HepG2 (cell line): ENCODE results near the gene GREM2. TPM values are rescaled to one million over a fixed set of nuclear protein-coding genes. Genes with fewer than 3 reads are reported as not detected.

Experiments
- ATAC-seq: fragments of 200-7000 bp; cut with Tn5 transposase; 3 replicates; pipeline ENCODE4 v1.9.1; 2020; ENCODE audit warnings: mild to moderate bottlenecking, moderate library complexity
- BruUV-seq: library from RNA; stranded (reverse); fragments of 400-500 nt; replicated peaks from 2 replicates; lab custom pipeline; 2021; lab: Mats Ljungman, UMichigan
- CTCF ChIA-PET: fragments of 300-600 bp; formaldehyde crosslinking; extraction: SDS; loops from one replicate; lab custom pipeline; 2021; ENCODE audit warnings: low total read pairs, inconsistent platforms, low intra/inter-chr PET ratio; lab: Yijun Ruan, JAX
- POLR2A ChIA-PET: fragments of 350-600 bp; sonication (Branson Sonifier 250); formaldehyde crosslinking; loops from one replicate; lab custom pipeline; 2020; ENCODE audit warnings: antibody characterized with exemption, inconsistent platforms; lab: Yijun Ruan, JAX
- DNase-seq: peaks from one replicate; pipeline ENCODE4 v3.0.0-alpha.2; 2015; ENCODE audit warnings: low spot score
- FAIRE-seq: peaks from 3 replicates; lab custom pipeline; 2011; peaks lifted over from hg19 to GRCh38; lab: Jason Lieb, UNC
- H2AFZ ChIP-seq: one replicate; pipeline ENCODE4 v1.6.1; 2011; ENCODE audit warnings: low read length, inconsistent platforms
- H3K27ac ChIP-seq: fragments of 300-600 bp; 3 replicates; pipeline ENCODE4 v1.8.0; 2011; ENCODE audit warnings: mixed run types, mild to moderate bottlenecking, mixed read lengths, low read length, inconsistent platforms; ENCODE audit not compliant: insufficient read depth; ENCODE audit errors: extremely low read length
- H3K27me3 ChIP-seq, 2 experiments: fragments of 200-600 bp in 1 of 2; 2 replicates in 1 of 2; 3 replicates in 1 of 2; pipeline versions ENCODE4 v1.6.0 to v1.8.0; 2011; ENCODE audit warnings: low read length in 2 of 2, mild to moderate bottlenecking in 2 of 2, moderate library complexity in 2 of 2, inconsistent platforms in 1 of 2; ENCODE audit not compliant: insufficient read depth in 2 of 2, control insufficient read depth in 1 of 2
- H3K36me3 ChIP-seq, 2 experiments: fragments of 200-600 bp in 1 of 2; replicated peaks in 1 of 2; 2 replicates in 1 of 2; 3 replicates in 1 of 2; pipeline versions ENCODE4 v1.5.1 to v1.8.0; 2011; ENCODE audit warnings: low read length in 2 of 2, inconsistent platforms in 1 of 2; ENCODE audit not compliant: insufficient read depth in 2 of 2, control insufficient read depth in 1 of 2
- H3K4me1 ChIP-seq: 2 replicates; pipeline ENCODE4 v1.5.1; 2012; ENCODE audit warnings: low read length, inconsistent platforms; ENCODE audit not compliant: insufficient read depth
- H3K4me2 ChIP-seq: 2 replicates; pipeline ENCODE4 v1.6.0; 2011; ENCODE audit warnings: low read depth, low read length, inconsistent platforms
- H3K4me3 ChIP-seq, 3 experiments: fragments of 200-600 bp in 1 of 3; sonication (generic), shearing (Covaris generic) in 1 of 3; replicated peaks in 1 of 3; 2 replicates each; pipeline ENCODE4 v1.5.1; 2011 to 2016; ENCODE audit warnings: low read length in 3 of 3, inconsistent platforms in 2 of 3, low read depth in 2 of 3, mild to moderate bottlenecking in 2 of 3, control low read depth in 1 of 3, mixed read lengths in 1 of 3; ENCODE audit not compliant: insufficient read depth in 1 of 3
- H3K79me2 ChIP-seq: one replicate; pipeline ENCODE4 v1.6.1; 2011; ENCODE audit warnings: low read length, inconsistent platforms; ENCODE audit not compliant: insufficient read depth
- H3K9ac ChIP-seq: 2 replicates; pipeline ENCODE4 v1.6.0; 2011; ENCODE audit warnings: mild to moderate bottlenecking, low read depth, low read length, inconsistent platforms; ENCODE audit not compliant: insufficient read depth
- H3K9me3 ChIP-seq: 2 replicates; pipeline ENCODE4 v1.5.1; 2012; ENCODE audit warnings: mild to moderate bottlenecking, low read length
- H4K20me1 ChIP-seq: 2 replicates; pipeline ENCODE4 v1.6.0; 2011; ENCODE audit warnings: inconsistent platforms, mild to moderate bottlenecking, low read length, moderate library complexity; ENCODE audit not compliant: insufficient read depth
- AHDC1 ChIP-seq: sonication (generic); formaldehyde crosslinking; IDR thresholded peaks from 2 replicates; pipeline ENCODE4 v1.5.1; 2020; ENCODE audit warnings: mild to moderate bottlenecking, missing genetic modification reagents, borderline replicate concordance
- ARID5B ChIP-seq: IDR thresholded peaks from 2 replicates; pipeline ENCODE4 v1.4.0; 2020; ENCODE audit warnings: mild to moderate bottlenecking, missing genetic modification reagents
- HMG20A ChIP-seq: IDR thresholded peaks from 2 replicates; pipeline ENCODE4 v1.6.1; 2016; ENCODE audit warnings: borderline replicate concordance
- HNF4A ChIP-seq: sonication (generic); formaldehyde crosslinking; IDR thresholded peaks from 2 replicates; pipeline ENCODE4 v1.4.0; 2020; ENCODE audit warnings: missing genetic modification reagents
- SOX6 ChIP-seq, 2 experiments: fragments of 450-650 bp in 1 of 2; sonication (generic) in 1 of 2; formaldehyde crosslinking in 1 of 2; IDR thresholded peaks; 2 replicates each; pipeline versions ENCODE4 v1.4.0 to v1.6.1; 2017 to 2020; ENCODE audit warnings: antibody characterized with exemption in 1 of 2, mild to moderate bottlenecking in 1 of 2, missing genetic modification reagents in 1 of 2
- ZFP1 ChIP-seq: IDR thresholded peaks from 2 replicates; pipeline ENCODE4 v1.6.1; 2016
- ZNF10 ChIP-seq: sonication (generic); formaldehyde crosslinking; IDR thresholded peaks from 2 replicates; pipeline ENCODE4 v1.4.0; 2020; ENCODE audit warnings: mild to moderate bottlenecking, low read depth, missing genetic modification reagents, borderline replicate concordance
- ZNF317 ChIP-seq: sonication (generic); formaldehyde crosslinking; IDR thresholded peaks from 2 replicates; pipeline ENCODE4 v1.5.0; 2020; ENCODE audit warnings: mild to moderate bottlenecking, missing genetic modification reagents
- ZNF670 ChIP-seq: sonication (generic); formaldehyde crosslinking; IDR thresholded peaks from 2 replicates; pipeline ENCODE4 v1.8.0; 2022; ENCODE audit warnings: mild to moderate bottlenecking, missing genetic modification reagents, borderline replicate concordance
- WGBS: methylation state at CpG from one replicate; pipeline ENCODE4 v1.1.6; 2017; ENCODE audit warnings: low lambda C conversion rate; 5-methylcytosine and 5-hydroxymethylcytosine counted together
- in situ Hi-C: cut with HindIII; loops from 2 replicates; pipeline ENCODE4 v1.10.0; 2017; ENCODE audit warnings: low pct_unique_long_range_greater_than_20kb; ENCODE audit not compliant: extremely low pct_ligation_motif_present
- intact Hi-C: fragments of 100-400 bp; cut with micrococcal nuclease; formaldehyde crosslinking; loops from one replicate; pipeline ENCODE4 v1.10.0; 2022; ENCODE audit not compliant: unreplicated experiment
- polyA plus RNA-seq, 8 experiments: library from polyadenylated mRNA; depleted of rRNA in 3 of 8; stranded (reverse) in 7 of 8; unstranded in 1 of 8; fragments of >200 nt; fragmentation: Illumina TruSeq in 4 of 8; extraction: Trizol in 4 of 8; gene quantifications; 2 replicates each; pipeline versions ENCODE4 v1.2.1 to v1.2.3, GENCODE V29; 2011 to 2016; ENCODE audit warnings: low read depth in 4 of 8, missing spikeins in 1 of 8, mixed read lengths in 1 of 8; ENCODE audit not compliant: insufficient read depth in 1 of 8
- total RNA-seq, 5 experiments: library from RNA; depleted of rRNA; stranded (reverse); fragments of >200 nt; fragmentation: Illumina TruSeq; extraction: Trizol; gene quantifications; 2 replicates each; pipeline ENCODE4 v1.2.3, GENCODE V29; 2016; ENCODE audit warnings: low read depth in 1 of 5

Gene GREM2
- total and polyA plus RNA-seq, 2 of the 13 experiments (the other 11 are each of a cell fraction or from before 2014, with no cell fraction given), result 0.07 TPM; not detected in 1

- Histone ChIP-seq H3K27me3 (no peaks in the 10 kb centered on the region), H3K27ac (peak overlapping the region; percentile 88), H3K4me2 (peak overlapping the region; percentile 93), H3K4me3 (peak overlapping the region in 1 of 3 experiments; percentile 23; a peak in 1 of 6 replicates), H3K9ac (no peak overlapping the region), H4K20me1 (no peaks in the 10 kb centered on the region), H2AFZ (no peak overlapping the region), H3K9me3 (no peaks in the 10 kb centered on the region), H3K79me2 (no peaks in the 10 kb centered on the region), H3K4me1 (peaks cover 62% of the 10 kb centered on the region), H3K36me3 (no peaks in the 10 kb centered on the region)
- TF ChIP-seq AHDC1 (CRISPR knock-in tag) (0 out of 2 replicates have a peak, but pooled peaks have one; percentile 35), SOX6 (IDR thresholded peaks at IDR 0.05) (no peak), SOX6 (CRISPR knock-in tag; IDR thresholded peaks at IDR 0.05) (no peak), ARID5B (0 out of 2 replicates have a peak, but pooled peaks have one; percentile 31), ZNF10 (CRISPR knock-in tag) (no peak), ZNF670 (CRISPR knock-in tag) (0 out of 2 replicates have a peak, but pooled peaks have one; percentile 14), HNF4A (peak; percentile 46; the same call in 1 of the 2 replicates), ZNF317 (CRISPR knock-in tag) (peak; percentile 75; the same call in 1 of the 2 replicates), ZFP1 (no peak), HMG20A (CRISPR knock-in tag) (peak; percentile 30; the same call in 1 of the 2 replicates)
- FAIRE-seq, result no peak
- BruUV-seq, result no TSS peak
- in situ Hi-C loops, result no loop called here
- intact Hi-C loops, result no loop called here
- ChIA-PET POLR2A (no interaction called here), CTCF (no interaction called here)
- ATAC-seq, result peak; percentile 22; the same call in 2 of the 3 replicates
- 32% methylated on average over 3 of the region's 3 CpGs for WGBS
- DNase-seq, result no peak
These were observed 13.5 kb downstream of the GREM2 start for GRCh38 chr1:240598216-240599001.
